ENCODE results near the gene CLK2. TPM values are rescaled to one million over a fixed set of nuclear protein-coding genes. Genes with fewer than 3 reads are reported as not detected.
"Not testable (repeated sequence)": the region's sequence is repeated elsewhere in the genome, so short reads cannot be mapped to it uniquely, and the experiment has no call there.

The CLK2 gene
- total RNA-seq, 2 experiments from 2014 or later: 100.0 to 104 TPM

DNA sequence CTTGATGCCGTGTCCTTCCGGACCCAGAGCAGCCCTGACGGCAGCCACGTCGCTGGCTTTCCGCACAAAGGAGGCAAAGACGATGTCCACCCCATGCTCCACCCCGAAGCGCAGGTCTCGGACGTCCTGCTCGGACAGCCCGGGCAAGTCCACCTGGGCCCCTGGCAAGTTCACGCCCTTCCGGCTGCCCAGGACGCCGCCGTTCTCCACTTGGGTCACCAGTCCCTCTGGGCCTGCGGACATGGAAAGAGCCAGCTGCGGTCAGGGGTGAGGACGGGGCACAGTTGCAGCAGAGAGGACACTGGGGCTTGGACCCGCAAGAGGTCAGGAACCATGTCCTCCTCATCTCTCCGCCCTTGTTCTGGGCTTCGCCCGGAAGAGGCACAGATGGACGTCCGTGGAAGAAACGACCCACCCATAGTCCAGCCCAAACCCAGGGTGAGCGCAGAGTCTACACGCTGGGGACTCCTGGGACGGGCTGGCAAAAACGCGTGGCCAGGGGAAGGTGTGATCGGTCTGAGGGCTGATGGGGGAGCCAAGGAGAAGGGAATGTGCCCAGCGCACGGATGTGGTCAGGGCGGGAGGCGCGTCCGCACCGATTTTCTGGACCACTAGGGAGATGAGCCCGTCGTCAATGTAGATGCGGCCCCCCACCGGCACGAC, 21.3 kb upstream of the CLK2 start:
- no peak overlapping the region for H3K4me3 Mint-ChIP-seq
- H3K4me1 Mint-ChIP-seq: peaks cover 12% of the 10 kb centered on the region
- DNase-seq: no peak
- ChIA-PET CTCF (interaction anchor here (1.5 kb wide), 1 partner anchor 13 kb away, joined by 4 read pairs; the partner anchor contains the start of gene FDPS), POLR2A (no interaction called here)
- no peak overlapping the region for H3K27ac Mint-ChIP-seq
- no peaks in the 10 kb centered on the region for H3K9me3 Mint-ChIP-seq
- H3K36me3 Mint-ChIP-seq (ENCODE audit: low read depth): no peaks in the 10 kb centered on the region
- H3K27me3 Mint-ChIP-seq: peaks cover 35% of the 10 kb centered on the region

DNA sequence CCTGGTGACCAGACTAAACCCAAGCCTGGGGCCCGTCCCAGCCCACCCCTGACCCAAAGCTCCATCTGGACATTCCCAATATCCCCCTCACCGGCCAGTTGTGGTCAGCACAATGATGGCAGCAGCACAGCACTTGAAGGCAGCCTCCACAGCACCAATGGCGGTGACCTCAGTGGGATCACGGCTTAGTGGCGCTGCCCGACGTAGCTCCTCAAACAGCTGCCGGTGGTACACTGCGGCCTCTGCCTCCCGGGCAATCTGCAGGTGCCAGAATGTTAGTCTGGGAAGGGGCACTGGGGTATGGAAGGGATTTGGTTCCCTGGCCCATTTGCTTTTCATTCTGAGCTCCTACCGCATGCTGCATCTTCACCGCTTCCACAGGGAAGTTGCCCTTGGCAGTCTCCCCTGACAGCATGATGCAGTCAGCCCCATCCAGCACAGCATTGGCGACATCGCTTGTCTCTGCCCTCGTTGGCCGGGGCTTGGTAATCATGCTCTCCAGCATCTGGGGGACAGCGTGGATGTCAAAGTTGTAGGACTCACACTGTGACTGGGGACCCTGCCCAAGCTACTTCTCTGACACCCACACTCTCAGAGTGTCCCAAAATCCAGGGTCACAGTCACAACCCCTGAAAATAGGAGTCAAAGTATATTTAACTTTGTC, 19.9 kb upstream of the CLK2 start:
- no peak overlapping the region for H3K27ac Mint-ChIP-seq
- ChIA-PET CTCF (interaction anchor here (0.6 to 1.5 kb wide), 3 partner anchors 10 to 27 kb away, joined by 3 to 4 read pairs (median 4); no protein-coding TSS in a partner anchor), POLR2A (no interaction called here)
- no peaks in the 10 kb centered on the region for H3K36me3 Mint-ChIP-seq (ENCODE audit: low read depth)
- peaks cover 11% of the 10 kb centered on the region for H3K4me1 Mint-ChIP-seq
- DNase-seq: no peak
- H3K27me3 Mint-ChIP-seq: peaks cover 35% of the 10 kb centered on the region
- no peaks in the 10 kb centered on the region for H3K9me3 Mint-ChIP-seq
- no peak overlapping the region for H3K4me3 Mint-ChIP-seq

- H3K4me1 Mint-ChIP-seq; H3K4me3 Mint-ChIP-seq; H3K9me3 Mint-ChIP-seq; H3K36me3 Mint-ChIP-seq (ENCODE audit: low read depth); POLR2A ChIA-PET; DNase-seq; H3K27ac Mint-ChIP-seq: not testable (repeated sequence)
- H3K27me3 Mint-ChIP-seq: peaks cover 22% of the 10 kb centered on the region
- CTCF ChIA-PET: interaction anchor here (1.5 kb wide), 1 partner anchor 10 kb away, joined by 5 read pairs; the partner anchor contains the start of gene PKLR
These were observed 17.7 kb upstream of the CLK2 start for GRCh38 chr1:155291006-155291405.

GRCh38 chr1:155287987-155288543, 14.8 kb upstream of the CLK2 start:
- H3K27me3 Mint-ChIP-seq: peaks cover 1% of the 10 kb centered on the region
- POLR2A ChIA-PET: no interaction called here
- H3K27ac Mint-ChIP-seq: no peak overlapping the region
- no peak for DNase-seq
- no peak overlapping the region for H3K4me3 Mint-ChIP-seq
- no peaks in the 10 kb centered on the region for H3K4me1 Mint-ChIP-seq
- H3K9me3 Mint-ChIP-seq: no peaks in the 10 kb centered on the region
- CTCF ChIA-PET: interaction anchor here (0.9 to 2.2 kb wide), 3 partner anchors 11 to 38 kb away, joined by 3 to 6 read pairs (median 3); partner anchors contain the start of gene HCN3
- no peaks in the 10 kb centered on the region for H3K36me3 Mint-ChIP-seq (ENCODE audit: low read depth)

GRCh38 chr1:155286544-155286943, 13.2 kb upstream of the CLK2 start:
- no peak overlapping the region for H3K27ac Mint-ChIP-seq
- POLR2A ChIA-PET: no interaction called here
- CTCF ChIA-PET: interaction anchor here (1.1 kb wide), 1 partner anchor 21 kb away, joined by 3 read pairs; no protein-coding TSS in a partner anchor
- no peak for DNase-seq
- no peaks in the 10 kb centered on the region for H3K9me3 Mint-ChIP-seq
- no peak overlapping the region for H3K4me3 Mint-ChIP-seq
- H3K27me3 Mint-ChIP-seq: no peaks in the 10 kb centered on the region
- H3K36me3 Mint-ChIP-seq (ENCODE audit: low read depth): no peaks in the 10 kb centered on the region
- H3K4me1 Mint-ChIP-seq: no peaks in the 10 kb centered on the region

GRCh38 chr1:155285631-155286044, 12.3 kb upstream of the CLK2 start:
- POLR2A ChIA-PET: no interaction called here
- H3K9me3 Mint-ChIP-seq: no peaks in the 10 kb centered on the region
- CTCF ChIA-PET: interaction anchor here (1.1 to 1.6 kb wide), 2 partner anchors 22 to 38 kb away, joined by 3 to 4 read pairs; no protein-coding TSS in a partner anchor
- H3K27ac Mint-ChIP-seq: no peak overlapping the region
- no peaks in the 10 kb centered on the region for H3K27me3 Mint-ChIP-seq
- no peak for DNase-seq
- no peaks in the 10 kb centered on the region for H3K4me1 Mint-ChIP-seq
- H3K4me3 Mint-ChIP-seq: no peak overlapping the region
- no peaks in the 10 kb centered on the region for H3K36me3 Mint-ChIP-seq (ENCODE audit: low read depth)

GRCh38 chr1:155285063-155285462, 11.8 kb upstream of the CLK2 start:
- H3K4me3 Mint-ChIP-seq: no peak overlapping the region
- POLR2A ChIA-PET: no interaction called here
- CTCF ChIA-PET: interaction anchor here (1.6 kb wide), 1 partner anchor 39 kb away, joined by 4 read pairs; no protein-coding TSS in a partner anchor
- no peak overlapping the region for H3K27ac Mint-ChIP-seq
- H3K27me3 Mint-ChIP-seq: no peaks in the 10 kb centered on the region
- no peaks in the 10 kb centered on the region for H3K4me1 Mint-ChIP-seq
- no peaks in the 10 kb centered on the region for H3K36me3 Mint-ChIP-seq (ENCODE audit: low read depth)
- DNase-seq: no peak
- H3K9me3 Mint-ChIP-seq: no peaks in the 10 kb centered on the region

- no peak for DNase-seq
- Mint-ChIP-seq H3K27me3 (no peaks in the 10 kb centered on the region), H3K36me3 (ENCODE audit: low read depth) (no peaks in the 10 kb centered on the region), H3K27ac (no peak overlapping the region), H3K9me3 (no peaks in the 10 kb centered on the region), H3K4me3 (no peak overlapping the region), H3K4me1 (no peaks in the 10 kb centered on the region)
- CTCF ChIA-PET: interaction anchor here (1.6 kb wide), 1 partner anchor 39 kb away, joined by 4 read pairs; no protein-coding TSS in a partner anchor
- POLR2A ChIA-PET: interaction anchor here (0.6 kb wide), 1 partner anchor 302 kb away, joined by 5 read pairs; no protein-coding TSS in a partner anchor
These were observed 11.2 kb upstream of the CLK2 start for GRCh38 chr1:155284476-155284875.

GRCh38 chr1:155282488-155283091, 9.3 kb upstream of the CLK2 start:
- Mint-ChIP-seq H3K27ac (no peak overlapping the region), H3K27me3 (peaks cover 4% of the 10 kb centered on the region), H3K9me3 (no peaks in the 10 kb centered on the region), H3K36me3 (ENCODE audit: low read depth) (no peaks in the 10 kb centered on the region), H3K4me3 (no peak overlapping the region), H3K4me1 (peaks cover 8% of the 10 kb centered on the region)
- DNase-seq: no peak
- ChIA-PET CTCF (interaction anchor here (0.8 to 1.4 kb wide), 3 partner anchors 10 to 759 kb away, joined by 3 read pairs; no protein-coding TSS in a partner anchor), POLR2A (no interaction called here)

DNA sequence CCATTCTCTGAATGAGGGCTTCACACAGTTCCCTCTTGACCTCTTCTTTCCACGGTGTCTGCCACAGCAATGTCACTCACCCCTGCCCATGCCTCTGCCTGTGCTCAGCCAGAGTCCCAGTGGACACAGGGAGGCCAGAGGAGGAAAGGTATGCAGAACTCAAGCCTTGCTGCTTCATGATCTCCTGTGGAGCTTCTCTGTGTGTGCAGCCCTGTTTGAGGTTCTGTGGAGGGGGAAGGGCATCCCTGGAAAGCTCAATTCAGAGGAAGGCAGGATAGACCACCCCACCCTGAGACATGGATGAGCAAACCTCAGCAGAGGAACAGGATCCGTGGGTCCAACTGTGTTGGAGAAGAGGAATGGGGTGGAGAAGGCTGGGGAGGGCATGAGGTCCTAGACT, 6.0 kb upstream of the CLK2 start:
- Mint-ChIP-seq H3K4me1 (peaks cover 24% of the 10 kb centered on the region), H3K4me3 (no peak overlapping the region), H3K36me3 (ENCODE audit: low read depth) (no peaks in the 10 kb centered on the region), H3K27ac (no peak overlapping the region), H3K27me3 (peaks cover 4% of the 10 kb centered on the region), H3K9me3 (no peaks in the 10 kb centered on the region)
- CTCF ChIA-PET: interaction anchor here (0.6 to 1.7 kb wide), 5 partner anchors 13 to 434 kb away, joined by 3 to 6 read pairs (median 5); no protein-coding TSS in a partner anchor
- POLR2A ChIA-PET: no interaction called here
- no peak for DNase-seq

GRCh38 chr1:155278689-155279160, 5.4 kb upstream of the CLK2 start:
- CTCF ChIA-PET: interaction anchor here (0.6 to 1.7 kb wide), 9 partner anchors 12 to 434 kb away, joined by 3 to 6 read pairs (median 3); partner anchors contain the start of genes FDPS and RUSC1
- peaks cover 4% of the 10 kb centered on the region for H3K27me3 Mint-ChIP-seq
- DNase-seq: no peak
- POLR2A ChIA-PET: no interaction called here
- H3K4me1 Mint-ChIP-seq: peaks cover 27% of the 10 kb centered on the region
- H3K4me3 Mint-ChIP-seq: no peak overlapping the region
- H3K9me3 Mint-ChIP-seq: no peaks in the 10 kb centered on the region
- no peaks in the 10 kb centered on the region for H3K36me3 Mint-ChIP-seq (ENCODE audit: low read depth)
- H3K27ac Mint-ChIP-seq: no peak overlapping the region

DNA sequence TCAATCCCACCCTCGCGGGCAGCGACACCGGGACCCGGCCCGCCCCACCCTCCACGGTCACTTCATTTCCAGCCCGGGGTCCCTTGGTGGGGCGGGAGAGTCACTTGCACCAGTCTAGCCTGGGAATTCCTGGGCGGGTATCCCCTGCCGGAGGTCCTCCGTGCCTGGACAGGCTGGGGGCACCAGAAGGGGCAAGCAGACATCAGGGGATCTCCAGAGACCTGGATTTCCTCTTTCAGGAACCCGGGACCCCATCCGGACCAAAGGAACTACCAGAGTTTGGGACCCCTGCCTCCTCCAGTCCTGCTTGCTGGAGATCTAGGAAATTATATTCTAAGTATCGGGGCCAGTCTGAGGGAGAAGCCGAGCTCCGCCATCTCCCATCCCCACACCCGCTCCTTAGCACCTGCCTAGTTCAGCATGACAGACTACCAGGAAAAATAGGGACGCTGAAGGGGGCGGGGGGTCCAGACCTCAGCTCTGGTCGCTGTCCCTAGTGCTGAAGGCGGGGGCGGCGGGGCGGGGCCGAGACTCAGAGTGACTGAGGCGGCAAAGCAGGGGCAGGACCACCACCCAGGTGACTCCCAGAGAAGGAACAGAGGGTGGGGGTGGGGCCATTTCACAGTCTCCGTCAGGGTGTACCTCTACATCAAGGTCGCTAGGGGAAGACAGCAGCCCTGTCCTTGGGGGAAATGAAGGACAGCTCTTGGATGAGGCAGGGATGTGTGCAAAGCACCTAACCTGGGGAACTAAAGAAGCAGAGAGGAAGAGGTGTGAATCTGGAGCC, 4.8 kb upstream of the CLK2 start:
- Mint-ChIP-seq H3K36me3 (ENCODE audit: low read depth) (no peaks in the 10 kb centered on the region), H3K4me1 (peaks cover 32% of the 10 kb centered on the region), H3K4me3 (peak overlapping the region; percentile 71), H3K9me3 (no peaks in the 10 kb centered on the region), H3K27ac (no peak overlapping the region), H3K27me3 (peaks cover 4% of the 10 kb centered on the region)
- peak; percentile 77 for DNase-seq
- POLR2A ChIA-PET: no interaction called here
- CTCF ChIA-PET: interaction anchor here (0.6 to 1.7 kb wide), 6 partner anchors 12 to 44 kb away, joined by 3 to 6 read pairs (median 4); partner anchors contain the start of genes FDPS and RUSC1
